HG02885 (cell line): ENCODE data around the gene UBXN6.

Experiments
- ATAC-seq: cut with Tn5 transposase; IDR thresholded peaks from one replicate; pipeline ENCODE4 v1.9.1; 2021; ENCODE audit warnings: mild to moderate bottlenecking; ENCODE audit not compliant: unreplicated experiment, poor library complexity

The UBXN6 gene

GRCh38 chr19:4414144-4414799 is 43.3 kb downstream of the UBXN6 start:
- ATAC-seq = no peak

GRCh38 chr19:4413588-4413987 is 44.0 kb downstream of the UBXN6 start:
- ATAC-seq = no peak

- no peak for ATAC-seq
Measured at GRCh38 chr19:4409123-4409933, 48.3 kb downstream of the UBXN6 start.

DNA sequence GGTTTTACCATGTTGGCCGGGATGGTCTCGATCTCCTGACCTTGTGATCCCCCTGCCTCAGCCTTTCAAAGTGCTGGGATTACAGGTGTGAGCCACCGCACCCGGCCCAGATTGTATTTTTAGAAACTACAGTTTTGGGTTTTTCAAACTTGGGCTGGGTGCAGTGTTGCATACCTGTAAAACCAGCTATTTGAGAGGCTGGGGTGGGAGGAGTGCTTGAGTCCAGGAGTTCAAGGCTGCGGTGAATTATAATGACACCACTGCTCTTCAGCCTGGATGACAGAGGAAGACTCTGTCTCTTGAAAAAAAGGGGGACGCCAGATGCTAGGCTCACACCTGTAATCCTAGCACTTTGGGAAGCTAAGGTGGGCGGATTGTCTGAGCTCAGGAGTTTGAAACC is 51.0 kb downstream of the UBXN6 start:
- ATAC-seq = no peak

DNA sequence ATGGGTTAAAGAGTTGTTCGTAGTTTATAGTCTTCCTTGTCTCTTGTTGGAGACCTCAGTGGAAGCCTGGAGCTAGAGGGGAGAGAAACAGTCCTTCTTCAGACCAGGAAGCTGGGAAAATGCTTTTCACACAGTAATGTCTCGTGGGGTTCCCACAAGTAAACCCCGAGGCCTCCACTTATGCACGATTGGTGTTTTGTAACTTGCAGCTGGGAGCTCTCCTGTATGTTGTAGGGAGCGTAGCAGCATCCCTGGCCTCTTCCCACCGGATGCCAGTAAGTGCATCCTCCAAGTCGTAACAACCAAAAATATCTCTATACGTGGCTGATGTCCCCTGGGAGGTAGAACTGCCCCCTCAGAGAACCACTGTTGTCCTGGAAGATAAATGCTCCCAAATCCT is 51.6 kb downstream of the UBXN6 start:
- no peak for ATAC-seq

GRCh38 chr19:4403005-4403761 is 54.4 kb downstream of the UBXN6 start:
- no peak for ATAC-seq

DNA sequence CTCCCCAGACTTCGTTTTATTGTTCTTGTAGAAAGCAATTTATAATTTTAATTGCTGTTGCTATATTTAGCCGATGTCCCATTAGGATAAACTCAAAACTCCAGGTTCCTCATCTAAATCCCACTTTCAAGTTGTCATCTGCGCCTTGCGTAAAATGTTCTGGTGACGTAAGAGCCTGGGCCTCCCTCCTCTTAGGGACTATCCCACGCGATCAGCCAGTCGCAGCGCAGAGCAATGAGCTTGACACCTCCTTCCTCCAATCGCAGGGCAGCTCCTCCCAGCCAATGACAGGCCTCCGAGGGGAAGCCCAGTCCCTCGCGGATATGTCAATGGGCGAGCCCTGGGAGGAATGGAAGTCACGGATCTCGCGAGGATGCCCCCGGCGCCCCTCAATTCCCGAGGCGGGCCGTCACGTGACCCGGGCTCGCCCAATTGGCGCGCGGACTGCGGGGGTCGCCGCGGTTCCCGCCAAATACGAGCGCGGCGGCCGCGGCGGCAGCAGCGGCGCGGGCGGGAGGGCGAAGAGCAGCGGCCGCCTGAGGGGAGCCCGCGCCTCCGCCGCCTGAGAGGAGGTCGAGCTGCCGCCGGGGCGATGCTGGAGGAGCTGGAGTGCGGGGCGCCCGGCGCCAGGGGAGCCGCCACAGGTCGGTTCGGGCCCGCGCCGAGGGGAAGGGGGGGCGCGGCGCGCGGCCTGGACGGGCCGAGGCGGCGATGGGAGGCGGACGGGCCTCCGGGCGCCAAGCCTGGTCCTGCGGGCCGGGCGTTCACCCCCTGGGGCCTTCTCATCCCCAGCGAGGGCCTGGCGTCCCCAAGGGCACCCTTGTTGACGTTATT is 55.2 kb downstream of the UBXN6 start, which contains the start of gene CHAF1A:
TSS of gene CHAF1A (plus strand) at position 470 of the 834 bp plus-strand sequence. CDS start at position 593, 123 bp downstream.
- peak; percentile 76 for ATAC-seq

DNA sequence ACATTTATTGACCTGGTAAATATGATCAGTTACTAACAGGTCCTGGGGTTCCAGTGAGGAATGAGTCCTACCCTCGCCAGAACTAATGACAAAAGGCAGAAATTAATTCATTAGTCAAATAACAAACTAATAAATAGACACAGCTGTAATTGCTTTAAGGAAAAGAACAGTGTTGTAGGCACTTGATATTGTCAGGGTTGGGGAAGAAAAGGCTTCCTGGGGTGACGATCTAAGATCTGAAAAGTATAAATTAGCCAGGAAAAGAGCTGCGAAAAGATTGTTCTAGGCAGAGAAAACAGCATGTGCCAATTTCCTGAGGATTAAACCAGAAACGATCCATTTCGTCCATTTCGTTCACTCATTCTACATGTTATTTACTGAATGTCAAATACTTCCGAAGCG is 55.8 kb downstream of the UBXN6 start:
- no peak for ATAC-seq

DNA sequence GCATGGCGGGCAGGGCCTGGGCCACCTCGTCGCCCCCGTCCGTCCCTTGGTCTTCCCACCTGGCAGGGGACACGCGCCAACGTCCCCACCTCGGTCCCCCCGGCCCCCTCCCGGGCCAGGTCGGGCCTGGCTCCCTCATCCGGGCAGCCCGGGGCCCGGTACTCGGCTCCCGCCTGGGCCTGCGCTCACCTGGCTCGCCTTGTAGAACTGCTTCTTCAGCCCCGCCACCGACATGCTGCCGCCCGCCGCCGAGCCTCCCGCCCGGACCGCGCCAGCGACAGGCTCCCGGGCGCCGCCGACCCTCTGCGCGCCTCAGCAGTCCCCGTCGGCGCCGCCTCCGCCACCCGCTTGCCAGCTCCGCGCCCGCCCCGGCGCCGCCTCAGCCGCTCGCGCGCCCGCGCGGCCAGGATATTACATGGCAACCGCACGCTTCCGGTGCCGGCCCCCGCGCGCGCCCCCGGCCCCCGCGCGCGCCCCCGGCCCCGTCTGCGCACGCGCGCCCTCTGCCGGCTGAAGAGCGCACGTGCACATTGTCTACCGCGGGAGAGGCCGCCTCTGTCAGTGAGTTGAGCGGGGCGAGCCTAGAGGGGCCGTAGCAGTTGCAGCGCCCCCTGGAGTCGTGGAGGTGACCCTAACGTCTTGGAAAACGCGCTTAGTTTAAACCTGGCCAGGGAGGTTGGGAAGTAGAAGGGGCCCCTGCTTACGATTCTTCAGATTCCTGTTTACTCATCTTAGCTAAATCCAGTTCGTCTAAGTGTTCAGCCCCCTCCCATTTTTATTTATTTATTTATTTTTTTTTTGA is 57.3 kb downstream of the UBXN6 start, which contains the start of gene SH3GL1:
TSS of gene SH3GL1 (minus strand) at position 413 of the 802 bp plus-strand sequence. CDS start at position 234, 179 bp downstream.
- peak; percentile 67 for ATAC-seq

GRCh38 chr19:4399812-4400134 is 57.8 kb downstream of the UBXN6 start:
- ATAC-seq = no peak

GRCh38 chr19:4396949-4397783 is 60.4 kb downstream of the UBXN6 start:
- ATAC-seq = no peak
